Loucy (cell line): ENCODE results near the gene EDRF1.

ENCODE experiments used
- H2AFZ ChIP-seq: fragments of 200-600 bp; sonication (generic); 2 replicates; pipeline ENCODE4 v1.6.0; 2016; ENCODE audit warnings: antibody characterized with exemption, mild to moderate bottlenecking, low read length, moderate library complexity
- H3F3A ChIP-seq: fragments of 200-600 bp; 2 replicates; pipeline ENCODE4 v1.6.0; 2016; ENCODE audit warnings: antibody characterized with exemption, low read depth, mild to moderate bottlenecking
- H3K27me3 ChIP-seq: fragments of 200-600 bp; sonication (generic); 2 replicates; pipeline ENCODE4 v1.6.1; 2014; ENCODE audit warnings: low read length, mild to moderate bottlenecking; ENCODE audit not compliant: insufficient read depth, poor library complexity, severe bottlenecking
- H3K36me3 ChIP-seq: fragments of 200-600 bp; sonication (generic); 2 replicates; pipeline ENCODE4 v1.6.1; 2016; ENCODE audit warnings: low read length; ENCODE audit not compliant: insufficient read depth
- H3K4me1 ChIP-seq: fragments of 200-600 bp; sonication (generic); 2 replicates; pipeline ENCODE4 v1.5.1; 2014; ENCODE audit warnings: low read length, mild to moderate bottlenecking; ENCODE audit not compliant: insufficient read depth, poor library complexity, severe bottlenecking
- H3K4me2 ChIP-seq: fragments of 200-600 bp; sonication (generic); 2 replicates; pipeline ENCODE4 v1.6.0; 2014; ENCODE audit warnings: antibody characterized with exemption, low read length, low read depth, mild to moderate bottlenecking; ENCODE audit not compliant: poor library complexity, severe bottlenecking
- H3K4me3 ChIP-seq: fragments of 200-600 bp; sonication (generic); 2 replicates; pipeline ENCODE4 v1.5.1; 2014; ENCODE audit warnings: low read length, mild to moderate bottlenecking, mixed read lengths; ENCODE audit not compliant: poor library complexity, severe bottlenecking
- H3K79me2 ChIP-seq: fragments of 200-600 bp; sonication (generic); 2 replicates; pipeline ENCODE4 v1.6.1; 2014; ENCODE audit warnings: low read length; ENCODE audit not compliant: insufficient read depth
- H3K9ac ChIP-seq: fragments of 200-600 bp; sonication (generic); 2 replicates; pipeline ENCODE4 v1.6.0; 2014; ENCODE audit warnings: mild to moderate bottlenecking, low read depth, low read length, moderate library complexity; ENCODE audit not compliant: poor library complexity, severe bottlenecking
- H3K9me2 ChIP-seq: fragments of 200-600 bp; sonication (generic); replicated peaks from 2 replicates; pipeline ENCODE4 v1.6.1; 2016; ENCODE audit warnings: low read depth, low read length, mixed read lengths
- H3K9me3 ChIP-seq: fragments of 200-600 bp; sonication (generic); 2 replicates; pipeline ENCODE4 v1.6.1; 2014; ENCODE audit warnings: mild to moderate bottlenecking, antibody characterized with exemption, low read length, low read depth; ENCODE audit not compliant: insufficient read depth
- H4K20me1 ChIP-seq: fragments of 200-600 bp; sonication (generic); 2 replicates; pipeline ENCODE4 v1.6.0; 2014; ENCODE audit warnings: antibody characterized with exemption, low read length, mild to moderate bottlenecking; ENCODE audit not compliant: insufficient read depth, poor library complexity, severe bottlenecking
- CTCF ChIP-seq: fragments of 200-600 bp; sonication (generic); conservative IDR thresholded peaks from 2 replicates; pipeline ENCODE4 v1.5.1; 2014; ENCODE audit warnings: mild to moderate bottlenecking, antibody characterized with exemption, low read length
- EZH2phosphoT487 ChIP-seq: fragments of 200-600 bp; IDR thresholded peaks from 2 replicates; pipeline ENCODE4 v1.6.1; 2018; ENCODE audit warnings: antibody characterized with exemption, mild to moderate bottlenecking, moderate library complexity, borderline replicate concordance

Gene EDRF1

GRCh38 chr10:125739994-125740679 is 20.6 kb downstream of the EDRF1 start:
- Histone ChIP-seq H3K36me3 (peaks cover 90% of the 10 kb centered on the region; the same call in 1 of the 2 replicates), H2AFZ (no peak overlapping the region)

GRCh38 chr10:125742465-125742864 is 23.0 kb downstream of the EDRF1 start:
- Histone ChIP-seq H3K9me3 (no peaks in the 10 kb centered on the region), H2AFZ (no peak overlapping the region), H3K4me1 (no peaks in the 10 kb centered on the region), H3K36me3 (peaks cover 83% of the 10 kb centered on the region; the same call in 1 of the 2 replicates), H3K4me3 (no peak overlapping the region), H3K27me3 (no peaks in the 10 kb centered on the region), H3K9me2 (no peaks in the 10 kb centered on the region), H3F3A (no peaks in the 10 kb centered on the region), H3K9ac (no peak overlapping the region), H4K20me1 (no peaks in the 10 kb centered on the region), H3K4me2 (no peak overlapping the region), H3K79me2 (no peaks in the 10 kb centered on the region)
- TF ChIP-seq CTCF (peak; percentile 51), EZH2phosphoT487 (no peak)

More at GRCh38 chr10:125739994-125740679, 20.6 kb downstream of the EDRF1 start:
- no peaks in the 10 kb centered on the region for H3K79me2 ChIP-seq
- H3K4me2 ChIP-seq = no peak overlapping the region
- no peaks in the 10 kb centered on the region for H3K9me2 ChIP-seq
- H3K9ac ChIP-seq = no peak overlapping the region
- H3F3A ChIP-seq = no peaks in the 10 kb centered on the region
- H4K20me1 ChIP-seq = no peaks in the 10 kb centered on the region
- no peaks in the 10 kb centered on the region for H3K4me1 ChIP-seq
- H3K9me3 ChIP-seq = no peaks in the 10 kb centered on the region
- H3K4me3 ChIP-seq = no peak overlapping the region
- H3K27me3 ChIP-seq = no peaks in the 10 kb centered on the region
- TF ChIP-seq CTCF = no peak

GRCh38 chr10:125744909-125745308 is 25.4 kb downstream of the EDRF1 start:
- Histone ChIP-seq H3K27me3 (no peaks in the 10 kb centered on the region), H3F3A (no peaks in the 10 kb centered on the region), H3K4me3 (no peak overlapping the region), H3K9me3 (no peaks in the 10 kb centered on the region), H2AFZ (no peak overlapping the region), H3K4me2 (no peak overlapping the region), H4K20me1 (no peaks in the 10 kb centered on the region), H3K9ac (no peak overlapping the region), H3K79me2 (no peaks in the 10 kb centered on the region), H3K4me1 (no peaks in the 10 kb centered on the region), H3K36me3 (peaks cover 76% of the 10 kb centered on the region; the same call in 1 of the 2 replicates), H3K9me2 (no peaks in the 10 kb centered on the region)
- TF ChIP-seq CTCF (no peak), EZH2phosphoT487 (no peak)
